Stimulated activated CD8-positive, alpha-beta memory T cell treated with anti-CD3 and anti-CD28 coated beads, Interleukin-2, amount 100 ng/mL, for 1 hour (primary cell): Measurements from ENCODE around the gene TSC22D3.
"Not testable (repeated sequence)": the region's sequence is repeated elsewhere in the genome, so short reads cannot be mapped to it uniquely, and the experiment has no call there.

Experiments
- DNase-seq, 2 donors: peaks; one replicate each; pipeline ENCODE4 v3.0.0-alpha.2; 2020; ENCODE audit warnings: low read depth in 2 of 2

Gene TSC22D3

GRCh38 chrX:107775734-107776511, at the start of gene TSC22D3:
Gene TSC22D3, minus strand, starts transcription at chrX:107775787. Its CDS starts 368 bp downstream, at chrX:107775419.
- peak in 1 of 2 donors; percentile 11 for DNase-seq

- no peak for DNase-seq
These were observed 47.9 kb upstream of the TSC22D3 start for GRCh38 chrX:107823456-107823855.

- no peak for DNase-seq
These were observed 47.5 kb upstream of the TSC22D3 start for GRCh38 chrX:107823042-107823441.

- DNase-seq = no peak
These were observed 43.4 kb upstream of the TSC22D3 start for GRCh38 chrX:107818900-107819521.

- not testable (repeated sequence) for DNase-seq
These were observed 34.5 kb upstream of the TSC22D3 start for GRCh38 chrX:107810053-107810452.

- DNase-seq = no peak
These were observed 29.6 kb upstream of the TSC22D3 start for GRCh38 chrX:107805179-107805578.

- DNase-seq = no peak
These were observed 28.8 kb upstream of the TSC22D3 start for GRCh38 chrX:107804427-107804826.

GRCh38 chrX:107787827-107788226, 12.2 kb upstream of the TSC22D3 start:
- no peak for DNase-seq

- DNase-seq = no peak
These were observed 4.9 kb upstream of the TSC22D3 start for GRCh38 chrX:107780525-107780924.

- DNase-seq = no peak
These were observed 1.9 kb upstream of the TSC22D3 start, which contains the start of gene NCBP2L for GRCh38 chrX:107777536-107777832. Gene NCBP2L, plus strand, starts transcription at chrX:107777733. Its CDS starts 16,488 bp downstream, at chrX:107794221.

GRCh38 chrX:107776649-107777535, 1.3 kb upstream of the TSC22D3 start:
- peak; percentile 41 to 46 for DNase-seq

- DNase-seq = no peak
These were observed 420 bp downstream of the TSC22D3 start for GRCh38 chrX:107775000-107775733.

GRCh38 chrX:107773906-107774435, 1.6 kb downstream of the TSC22D3 start:
- DNase-seq = no peak

- no peak for DNase-seq
These were observed 2.4 kb downstream of the TSC22D3 start for GRCh38 chrX:107773206-107773605.

GRCh38 chrX:107769581-107770317, 5.8 kb downstream of the TSC22D3 start:
- no peak for DNase-seq

- no peak for DNase-seq
These were observed 7.5 kb downstream of the TSC22D3 start for GRCh38 chrX:107768051-107768450.

GRCh38 chrX:107766470-107767150, 9.0 kb downstream of the TSC22D3 start:
- no peak for DNase-seq

GRCh38 chrX:107764845-107765608, 10.6 kb downstream of the TSC22D3 start:
- no peak for DNase-seq

- DNase-seq = no peak
These were observed 11.9 kb downstream of the TSC22D3 start for GRCh38 chrX:107763647-107764046.
